Tibial nerve (tissue), 4 donors: Measurements from ENCODE around the gene TRERF1. TPM values are rescaled to one million over a fixed set of nuclear protein-coding genes. Genes with fewer than 3 reads are reported as not detected.

ENCODE experiments used
- DNase-seq, 2 donors: peaks; one replicate each; pipeline ENCODE4 v3.0.0-alpha.2; 2019; ENCODE audit warnings: low spot score in 2 of 2
- H3K27ac ChIP-seq, 4 donors: fragments of 200-600 bp; sonication (generic) in 3 of 4; one replicate each; pipeline ENCODE4 v1.5.1; 2017 to 2019; ENCODE audit warnings: mild to moderate bottlenecking in 1 of 4
- H3K27me3 ChIP-seq, 2 donors: fragments of 200-600 bp; sonication (generic) in 1 of 2; one replicate each; pipeline versions ENCODE4 v1.5.1 to v1.6.0; 2017 to 2019
- H3K36me3 ChIP-seq, 3 donors: fragments of 200-600 bp; sonication (generic); one replicate each; pipeline ENCODE4 v1.5.1; 2018 to 2019
- H3K4me1 ChIP-seq, 4 donors: fragments of 200-600 bp; sonication (generic) in 3 of 4; one replicate each; pipeline ENCODE4 v1.5.1; 2017 to 2019
- H3K4me3 ChIP-seq, 4 donors: fragments of 200-600 bp; sonication (generic) in 3 of 4; one replicate each; pipeline ENCODE4 v1.5.1; 2017 to 2019; ENCODE audit warnings: mild to moderate bottlenecking in 1 of 4, moderate library complexity in 1 of 4
- H3K9me3 ChIP-seq, 4 donors: fragments of 200-600 bp; sonication (generic) in 3 of 4; one replicate each; pipeline ENCODE4 v1.5.1; 2017 to 2019
- CTCF ChIP-seq, 5 experiments: fragments of 200-600 bp in 3 of 5; fragments of 450-650 bp in 2 of 5; sonication (generic) in 3 of 5; IDR thresholded peaks; one replicate each; pipeline ENCODE4 v1.5.1; 2016 to 2019; ENCODE audit warnings: antibody characterized with exemption in 5 of 5, mild to moderate bottlenecking in 3 of 5, moderate library complexity in 2 of 5
- EP300 ChIP-seq, 2 donors: sonication (generic); formaldehyde crosslinking; IDR thresholded peaks; one replicate each; pipeline ENCODE4 v1.6.1; 2017; ENCODE audit warnings: antibody characterized with exemption in 2 of 2, mild to moderate bottlenecking in 1 of 2
- POLR2A ChIP-seq, 2 donors: fragments of 450-650 bp; IDR thresholded peaks; one replicate each; pipeline ENCODE4 v1.6.1; 2017; ENCODE audit warnings: antibody characterized with exemption in 2 of 2, mild to moderate bottlenecking in 2 of 2, moderate library complexity in 2 of 2
- WGBS, 2 donors: methylation state at CpG; one replicate each; pipeline ENCODE4 v1.1.5; 2018; 5-methylcytosine and 5-hydroxymethylcytosine counted together
- total RNA-seq, 4 donors: library from RNA; depleted of rRNA; stranded (reverse); fragments of >200 nt; gene quantifications; one replicate each; pipeline ENCODE4 v1.1.0, GENCODE V29; 2016

Gene TRERF1
- total RNA-seq, 4 donors from 2014 or later, result 4.2 to 7.2 (median 4.9) TPM

- Histone ChIP-seq H3K4me3 (no peak overlapping the region), H3K9me3 (no peaks in the 10 kb centered on the region), H3K4me1 (no peaks in the 10 kb centered on the region), H3K36me3 (peaks cover 0 to 22% (median 0%) of the 10 kb centered on the region in 3 donors), H3K27ac (no peak overlapping the region), H3K27me3 (no peaks in the 10 kb centered on the region)
- WGBS, 2 donors, result 57 to 59% methylated on average over 10 of the region's 10 CpGs
- DNase-seq, result no peak
- no peak for TF ChIP-seq CTCF (IDR thresholded peaks at IDR 0.05)
- TF ChIP-seq POLR2A (IDR thresholded peaks at IDR 0.05), result no peak
- TF ChIP-seq EP300 (IDR thresholded peaks at IDR 0.05), result no peak
Observed at GRCh38 chr6:42185597-42185996, 266.1 kb downstream of the TRERF1 start.

- Histone ChIP-seq H3K36me3 (peaks cover 0 to 16% (median 0%) of the 10 kb centered on the region in 3 donors), H3K4me3 (no peak overlapping the region), H3K27ac (no peak overlapping the region), H3K27me3 (peaks cover 0 to under 1% of the 10 kb centered on the region in 2 donors), H3K4me1 (no peaks in the 10 kb centered on the region), H3K9me3 (no peaks in the 10 kb centered on the region)
- 84 to 97% methylated on average over 4 of the region's 4 CpGs for WGBS, 2 donors
- no peak for DNase-seq
- TF ChIP-seq EP300 (IDR thresholded peaks at IDR 0.05), result no peak
- TF ChIP-seq CTCF (IDR thresholded peaks at IDR 0.05), result no peak
- TF ChIP-seq POLR2A (IDR thresholded peaks at IDR 0.05), result no peak
Observed at GRCh38 chr6:42184475-42184874, 267.3 kb downstream of the TRERF1 start.

- WGBS, 2 donors, result 65 to 69% methylated on average over 5 of the region's 5 CpGs
- Histone ChIP-seq H3K36me3 (peaks cover 0 to 14% (median 0%) of the 10 kb centered on the region in 3 donors), H3K27me3 (peaks cover 0 to 18% of the 10 kb centered on the region in 2 donors), H3K4me1 (peaks cover 0 to 5% (median 0%) of the 10 kb centered on the region in 4 donors), H3K9me3 (no peaks in the 10 kb centered on the region), H3K27ac (no peak overlapping the region), H3K4me3 (no peak overlapping the region)
- no peak for DNase-seq
- no peak for TF ChIP-seq EP300 (IDR thresholded peaks at IDR 0.05)
- no peak for TF ChIP-seq POLR2A (IDR thresholded peaks at IDR 0.05)
- TF ChIP-seq CTCF (IDR thresholded peaks at IDR 0.05), result no peak
Observed at GRCh38 chr6:42182101-42182500, 269.6 kb downstream of the TRERF1 start.

GRCh38 chr6:42179945-42180313 lies 271.8 kb downstream of the TRERF1 start:
- Histone ChIP-seq H3K36me3 (peaks cover 0 to 8% (median 0%) of the 10 kb centered on the region in 3 donors), H3K4me1 (peaks cover 0 to 5% (median 0%) of the 10 kb centered on the region in 4 donors), H3K9me3 (no peaks in the 10 kb centered on the region), H3K27ac (no peak overlapping the region), H3K4me3 (no peak overlapping the region), H3K27me3 (peaks cover 0 to 18% of the 10 kb centered on the region in 2 donors)
- WGBS, 2 donors, result 68 to 72% methylated on average over 3 of the region's 3 CpGs
- TF ChIP-seq POLR2A (IDR thresholded peaks at IDR 0.05) (no peak), CTCF (IDR thresholded peaks at IDR 0.05) (no peak), EP300 (IDR thresholded peaks at IDR 0.05) (no peak)
- no peak for DNase-seq

- no peak overlapping the region for H3K27ac ChIP-seq
- H3K4me3 ChIP-seq, result no peak overlapping the region
- H3K27me3 ChIP-seq, result peaks cover 0 to 18% of the 10 kb centered on the region in 2 donors
- TF ChIP-seq EP300 (IDR thresholded peaks at IDR 0.05), result no peak
- H3K36me3 ChIP-seq, result peaks cover 0 to 3% (median 0%) of the 10 kb centered on the region in 3 donors
- no peak for DNase-seq
- WGBS, 2 donors, result 87% methylated on average over 20 of the region's 20 CpGs
- peaks cover 0 to 5% (median 0%) of the 10 kb centered on the region in 4 donors for H3K4me1 ChIP-seq
- no peaks in the 10 kb centered on the region for H3K9me3 ChIP-seq
Observed at GRCh38 chr6:42179261-42179944, 272.3 kb downstream of the TRERF1 start.
